Measurements from ENCODE around the gene ANKRD36C.
"Not testable (repeated sequence)": the region's sequence is repeated elsewhere in the genome, so short reads cannot be mapped to it uniquely, and the experiment has no call there.

ANKRD36C gene

GRCh38 chr2:95796249-95797099, 195.2 kb downstream of the ANKRD36C start:
- DNase-seq = not testable (repeated sequence)

DNA sequence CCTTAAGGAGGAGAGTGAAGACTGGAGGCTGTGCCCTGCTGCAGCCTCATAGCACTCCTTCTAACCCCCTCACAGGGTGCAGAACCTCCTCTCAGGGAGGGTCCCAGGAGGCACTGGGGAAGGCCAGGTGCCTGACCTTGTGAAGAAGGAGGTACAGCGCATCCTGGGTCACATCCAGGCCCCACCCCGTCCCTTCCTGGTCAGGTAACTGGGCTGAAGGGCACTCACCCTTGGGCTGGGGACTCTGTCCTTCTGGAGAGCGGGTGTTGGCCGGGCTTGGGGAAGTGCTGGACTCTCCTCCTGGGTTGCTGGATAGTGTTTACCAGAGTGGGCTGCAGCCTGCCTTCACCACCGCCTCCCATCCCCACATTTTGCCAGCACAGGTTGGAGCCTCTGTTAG, 197.7 kb downstream of the ANKRD36C start:
- DNase-seq = not testable (repeated sequence)

GRCh38 chr2:95790180-95790579, 201.4 kb downstream of the ANKRD36C start:
- not testable (repeated sequence) for DNase-seq

DNA sequence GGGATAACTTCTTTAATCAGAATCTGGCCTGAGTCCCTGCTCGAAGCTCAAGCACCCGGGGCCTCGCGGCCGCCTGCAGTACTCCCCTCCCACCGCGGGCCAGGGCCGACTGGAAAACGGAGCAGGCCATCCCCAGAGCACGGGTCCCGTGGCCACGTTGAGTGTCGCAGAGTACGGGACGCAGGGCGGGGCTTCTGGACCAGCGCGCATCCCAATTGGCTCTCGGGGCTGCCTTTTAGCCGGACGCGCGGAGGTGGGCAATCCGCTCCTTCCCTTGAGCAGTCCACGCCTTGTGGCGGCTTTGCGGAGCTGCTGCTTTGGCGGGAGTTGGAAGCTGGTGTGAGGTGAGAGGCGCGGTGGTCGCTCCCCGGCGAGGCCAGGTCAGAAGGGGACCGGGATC, 202.2 kb downstream of the ANKRD36C start:
- not testable (repeated sequence) for DNase-seq

- not testable (repeated sequence) for DNase-seq
Observed at GRCh38 chr2:95788642-95789041, 203.0 kb downstream of the ANKRD36C start.

Measured in NCI-H774 (cell line).